GM21717 (cell line): ENCODE data around the gene GRIP1.

Source experiments
- ATAC-seq: cut with Tn5 transposase; IDR thresholded peaks from one replicate; pipeline ENCODE4 v1.9.1; 2021; ENCODE audit warnings: mild to moderate bottlenecking, moderate library complexity; ENCODE audit not compliant: unreplicated experiment

The GRIP1 gene

DNA sequence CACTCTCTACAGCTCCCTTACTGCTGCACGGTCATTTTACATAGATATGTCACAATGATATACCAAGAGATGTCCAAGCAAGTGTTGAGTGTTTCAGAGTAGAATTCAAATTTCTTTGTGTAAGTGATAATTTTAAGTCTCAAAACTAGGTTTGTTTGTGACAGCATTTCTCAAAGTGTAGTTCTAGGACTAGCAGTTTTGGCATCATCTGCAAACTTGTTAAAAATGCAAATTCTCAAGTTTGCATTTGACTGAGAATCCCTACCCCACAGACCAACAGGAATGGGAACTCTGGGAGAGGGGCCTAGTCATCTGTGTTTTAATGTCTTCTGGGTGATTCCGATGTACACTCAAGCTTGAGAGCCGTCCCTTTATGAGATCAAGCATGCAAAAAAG, 279.0 kb downstream of the GRIP1 start:
- ATAC-seq = no peak

DNA sequence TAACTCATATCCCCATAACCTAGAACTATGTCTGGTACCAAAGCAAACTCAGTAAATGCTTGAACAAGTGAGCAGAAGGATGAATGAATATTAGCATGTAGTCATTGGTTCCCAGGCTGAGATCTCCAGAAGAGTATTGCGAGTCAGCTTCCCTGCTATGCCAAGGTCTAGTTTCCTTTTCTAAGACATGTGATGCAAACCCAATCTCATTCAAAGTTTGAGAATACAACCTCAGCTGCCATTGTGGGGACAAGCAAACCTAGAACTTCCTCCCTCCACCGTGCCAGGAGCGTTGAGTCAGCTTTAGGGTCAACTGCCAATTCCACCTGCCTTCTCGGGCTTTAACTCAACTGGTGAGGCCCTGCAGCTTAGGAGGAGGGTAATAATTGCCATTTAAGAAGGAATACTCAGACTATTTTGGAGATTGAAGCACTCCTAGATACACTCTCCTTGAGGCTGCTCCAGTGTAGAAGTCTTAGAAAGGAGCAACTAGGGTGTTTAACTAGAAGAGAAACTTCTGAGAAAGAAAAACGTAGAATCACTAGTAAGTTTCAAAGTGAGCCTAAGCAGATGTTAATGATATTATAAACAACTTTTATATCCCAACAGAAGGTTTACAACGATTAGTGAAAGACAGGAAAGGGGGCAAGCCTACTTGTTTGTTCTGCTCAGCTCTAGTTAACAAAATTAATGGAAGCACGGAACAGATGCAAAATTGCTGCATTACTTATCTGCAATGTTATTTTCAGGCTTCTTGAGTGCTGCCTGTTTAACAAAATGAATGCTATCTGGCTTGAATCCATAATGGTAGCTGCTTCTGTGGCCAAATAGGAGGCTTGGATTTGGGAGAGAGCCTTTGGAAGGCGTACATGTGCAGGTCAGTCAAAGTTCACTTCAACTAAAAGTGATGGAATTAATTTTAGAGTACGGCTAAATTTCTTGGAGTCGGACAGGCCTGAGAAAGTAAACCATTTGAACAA, 279.7 kb downstream of the GRIP1 start:
- no peak for ATAC-seq

DNA sequence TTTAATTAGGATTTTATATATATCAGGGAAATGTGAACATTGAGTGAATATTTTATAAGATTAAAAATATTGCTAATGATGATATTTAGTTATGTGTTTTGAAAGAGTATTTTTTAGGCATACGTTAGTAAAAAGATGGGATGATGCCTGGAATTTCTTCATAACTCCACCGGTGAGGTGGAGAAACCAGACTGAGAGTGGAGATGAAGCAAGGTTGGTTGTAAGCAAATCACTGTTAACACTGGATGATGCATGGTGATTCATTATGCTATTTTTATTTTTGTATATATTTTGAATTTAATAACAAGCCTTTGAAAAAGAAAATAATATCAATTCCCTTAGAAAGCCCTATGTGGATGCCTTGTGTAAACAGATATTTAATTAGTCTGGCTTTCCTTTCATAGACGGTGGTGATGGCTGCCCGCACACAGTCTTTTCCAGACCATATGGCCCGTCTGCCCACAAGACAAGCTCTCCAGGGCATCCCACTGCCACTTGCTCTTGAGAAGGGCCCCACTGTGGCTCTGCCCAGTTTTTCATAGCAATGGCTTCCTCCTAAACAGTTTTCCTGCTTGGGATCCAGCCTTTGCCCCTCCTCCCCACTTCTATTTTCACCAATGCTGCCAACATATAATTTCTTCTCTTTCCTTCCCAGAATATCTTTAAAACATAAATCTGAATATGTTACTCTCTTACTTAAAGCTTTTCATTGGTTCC, 281.1 kb downstream of the GRIP1 start:
- ATAC-seq = no peak

DNA sequence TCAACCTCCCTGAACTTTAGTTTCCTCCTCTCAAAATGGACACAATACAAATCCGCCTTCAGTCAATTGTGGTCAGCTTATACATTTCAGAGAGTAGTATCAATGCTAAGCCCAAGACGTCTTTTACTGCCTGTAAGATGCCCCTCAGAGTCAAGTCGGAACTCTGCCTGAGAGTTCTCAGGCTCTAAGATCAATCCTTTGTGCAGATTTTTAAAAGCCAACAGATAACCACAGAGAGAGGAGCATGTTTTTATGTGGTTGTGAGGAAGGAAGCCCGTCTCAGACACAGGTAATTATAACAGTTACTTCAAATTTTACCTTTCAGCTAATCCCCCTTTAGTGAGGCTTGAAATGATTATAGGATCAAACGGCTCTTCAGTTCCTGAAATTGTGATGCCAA, 285.0 kb downstream of the GRIP1 start:
- ATAC-seq = no peak

DNA sequence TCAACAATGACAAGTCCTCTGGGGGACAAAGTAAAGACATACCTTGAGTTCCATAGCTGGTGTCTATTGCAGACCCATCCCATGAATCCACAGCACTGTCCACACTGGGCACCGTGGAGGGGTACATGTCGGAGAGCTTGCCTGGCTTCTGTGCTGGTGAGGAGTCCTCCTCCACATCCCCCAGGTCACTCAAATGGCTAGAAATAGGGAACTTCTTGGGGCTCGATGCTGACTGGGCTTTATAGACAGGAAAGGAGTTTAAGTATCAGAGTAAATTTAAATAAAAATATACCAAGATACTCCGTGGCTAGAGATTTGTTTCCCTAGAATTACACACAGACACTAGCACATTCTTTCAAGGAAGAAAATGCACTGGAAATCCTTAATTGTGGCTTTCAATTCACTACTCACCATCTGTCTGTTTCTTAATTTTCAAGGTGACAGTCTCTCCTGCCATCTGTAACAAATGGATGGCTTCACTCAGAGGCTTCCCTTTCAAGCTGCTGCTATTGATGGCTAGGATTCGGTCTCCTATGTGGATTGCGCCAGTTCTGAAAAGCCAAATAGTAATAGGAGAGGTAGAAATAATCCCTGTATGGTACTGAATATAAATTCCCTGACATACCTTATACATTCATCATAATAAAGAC, 286.5 kb downstream of the GRIP1 start:
- ATAC-seq = no peak

DNA sequence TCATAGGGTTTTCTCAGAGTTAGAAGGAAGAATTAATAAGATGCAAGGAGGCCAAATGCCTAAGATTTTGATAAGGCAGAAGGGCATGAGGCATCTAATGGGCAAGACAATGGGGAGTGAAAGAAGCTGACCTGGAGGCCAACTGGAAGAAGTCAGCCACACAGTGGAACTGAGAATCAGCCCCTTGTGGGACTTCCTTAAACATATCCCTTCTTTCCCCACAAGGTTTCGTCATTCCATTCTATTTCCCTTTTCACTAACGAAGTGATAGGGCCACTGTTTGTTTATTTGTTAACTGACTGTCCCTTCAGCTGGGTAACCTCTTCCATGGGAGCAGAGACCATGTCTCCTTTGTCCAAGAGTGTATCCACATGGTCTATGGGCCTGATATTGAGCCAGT, 290.4 kb downstream of the GRIP1 start:
- no peak for ATAC-seq

DNA sequence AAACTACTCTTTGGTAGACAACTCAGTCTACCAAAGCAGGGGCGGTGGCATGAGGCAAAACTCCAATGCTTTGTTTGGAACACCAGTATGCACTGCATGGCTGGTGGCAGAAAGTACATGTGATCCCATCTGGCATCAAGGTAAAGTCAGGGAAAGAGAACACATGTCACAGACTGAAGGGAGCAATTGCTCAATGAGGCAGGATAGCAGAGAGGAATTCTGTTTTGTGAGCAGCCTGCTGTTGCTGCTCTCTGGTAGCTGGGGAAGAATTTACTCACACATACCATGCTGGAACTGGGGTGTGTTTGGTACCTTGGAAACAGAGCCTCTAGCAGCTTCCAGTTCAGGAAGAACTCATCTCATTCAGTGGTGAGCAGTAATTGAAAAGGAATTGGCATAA, 291.8 kb downstream of the GRIP1 start:
- no peak for ATAC-seq

DNA sequence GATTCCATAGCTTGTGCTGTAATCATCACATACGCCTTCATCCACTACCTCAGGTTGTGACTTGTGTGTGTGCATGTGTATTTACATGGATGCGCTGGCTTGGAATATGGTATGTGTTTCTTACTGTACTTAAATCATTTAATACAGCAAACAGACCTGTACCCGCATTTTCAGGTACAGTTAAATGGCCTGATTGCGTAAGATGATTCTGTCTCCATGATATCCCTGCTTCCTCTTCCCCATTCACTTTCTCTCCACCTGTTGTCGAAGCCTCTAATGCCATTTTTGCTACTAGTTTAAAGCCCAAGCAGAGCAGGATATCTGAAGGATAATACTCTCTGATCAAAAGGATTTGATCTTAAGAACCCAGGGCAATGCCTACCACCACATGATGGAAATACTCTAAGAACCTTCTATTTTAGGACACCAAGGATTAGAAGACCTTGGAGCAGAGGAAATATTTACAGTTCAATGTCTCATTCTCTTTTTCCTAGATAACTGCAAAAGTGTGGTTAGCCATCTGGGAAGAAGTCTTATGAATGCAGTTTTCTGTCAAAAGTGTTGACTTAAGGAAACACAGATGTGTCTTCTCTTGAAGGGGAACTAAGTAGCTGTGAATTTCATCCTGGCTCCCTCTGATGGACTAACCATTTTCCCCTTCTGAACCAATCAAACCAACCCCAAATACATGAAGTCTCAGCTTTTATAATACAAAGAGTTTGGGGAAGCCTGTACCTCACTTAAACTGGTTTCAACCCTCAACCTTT, 297.9 kb downstream of the GRIP1 start:
- ATAC-seq = no peak

DNA sequence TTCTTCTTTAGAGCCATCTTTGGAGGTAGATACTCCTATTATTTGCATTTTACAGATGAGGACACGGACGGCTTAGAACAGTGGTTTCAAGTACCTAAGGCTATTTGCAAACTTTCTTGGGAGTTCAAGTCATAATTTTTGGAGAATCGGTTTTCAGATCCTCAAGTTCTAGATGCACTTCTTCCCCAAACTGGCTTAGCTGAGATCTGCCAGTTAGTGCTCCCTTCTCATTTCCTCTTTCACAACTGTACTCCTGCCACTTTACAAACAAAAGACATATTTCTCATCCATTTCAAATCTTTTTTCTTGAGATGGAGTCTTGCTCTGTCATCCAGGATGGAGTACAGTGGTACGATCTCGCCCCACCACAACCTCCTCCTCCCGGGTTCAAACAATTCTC, 299.3 kb downstream of the GRIP1 start:
- ATAC-seq = no peak

DNA sequence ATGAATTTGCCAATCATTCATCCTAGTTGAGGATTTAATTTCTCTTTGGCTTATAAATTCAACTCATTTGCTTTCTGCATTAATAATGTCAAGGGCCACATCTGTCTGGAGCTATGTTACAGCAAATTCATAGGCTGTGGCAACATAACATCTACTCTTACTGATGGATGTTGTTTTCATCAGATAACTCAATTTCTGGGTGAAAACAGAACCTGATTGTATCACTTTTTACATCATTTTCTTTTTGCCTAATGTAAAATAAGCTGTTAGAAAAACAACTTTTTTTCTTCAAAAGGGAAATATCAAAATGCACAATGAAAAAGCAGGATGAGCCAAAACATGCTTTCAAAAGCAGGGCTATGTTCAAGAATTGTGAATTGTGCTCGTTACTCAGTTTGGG, 303.3 kb downstream of the GRIP1 start:
- no peak for ATAC-seq

DNA sequence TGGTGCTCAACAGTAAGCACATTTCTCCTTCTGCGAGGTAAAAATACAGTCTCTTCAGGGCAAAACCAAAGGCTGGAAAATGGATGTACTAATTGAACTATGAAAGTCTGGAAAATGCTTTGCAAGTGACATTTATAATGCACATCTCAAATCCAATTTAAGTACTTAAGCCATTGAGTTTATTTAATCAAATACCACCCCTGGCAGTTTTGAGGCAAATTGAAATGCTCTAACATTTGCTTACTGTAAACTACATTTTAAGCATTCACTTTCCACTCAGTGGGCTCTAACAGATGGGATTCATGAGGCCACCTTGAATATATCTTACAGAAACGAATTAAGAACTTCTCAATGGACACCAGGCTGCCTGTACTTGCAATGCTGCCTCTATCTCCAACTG, 306.9 kb downstream of the GRIP1 start:
- ATAC-seq = no peak

DNA sequence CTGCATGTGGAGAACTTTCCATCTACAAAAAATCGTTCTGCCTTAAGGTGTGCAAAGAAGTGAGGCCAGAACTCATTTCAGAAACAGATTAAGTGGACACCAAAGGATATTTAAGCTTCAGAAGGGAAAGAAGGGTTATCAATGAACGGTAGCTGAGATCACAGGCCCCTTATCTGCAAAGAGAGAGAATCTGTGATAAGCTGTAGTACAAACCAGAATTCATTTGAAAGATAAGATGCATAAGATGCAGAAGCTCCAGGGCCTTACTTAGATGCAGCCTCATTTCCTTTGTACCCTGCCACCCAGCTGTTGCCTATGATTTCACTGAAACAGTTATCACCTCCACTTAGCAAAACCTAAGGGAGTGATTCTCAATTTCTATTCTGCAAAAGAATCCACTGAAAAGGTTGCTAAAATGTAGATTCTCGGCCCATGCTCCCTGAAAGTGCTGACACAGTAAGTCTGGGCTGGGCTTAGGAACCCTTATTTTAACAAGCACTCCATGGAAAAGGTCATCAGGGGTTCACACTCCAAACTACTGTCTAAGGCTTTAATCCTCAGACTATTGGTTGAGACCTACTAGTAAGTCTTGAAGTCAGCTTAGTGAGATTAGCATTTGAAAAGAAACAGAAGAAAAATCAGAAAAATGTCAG, 311.7 kb downstream of the GRIP1 start:
- ATAC-seq = no peak

DNA sequence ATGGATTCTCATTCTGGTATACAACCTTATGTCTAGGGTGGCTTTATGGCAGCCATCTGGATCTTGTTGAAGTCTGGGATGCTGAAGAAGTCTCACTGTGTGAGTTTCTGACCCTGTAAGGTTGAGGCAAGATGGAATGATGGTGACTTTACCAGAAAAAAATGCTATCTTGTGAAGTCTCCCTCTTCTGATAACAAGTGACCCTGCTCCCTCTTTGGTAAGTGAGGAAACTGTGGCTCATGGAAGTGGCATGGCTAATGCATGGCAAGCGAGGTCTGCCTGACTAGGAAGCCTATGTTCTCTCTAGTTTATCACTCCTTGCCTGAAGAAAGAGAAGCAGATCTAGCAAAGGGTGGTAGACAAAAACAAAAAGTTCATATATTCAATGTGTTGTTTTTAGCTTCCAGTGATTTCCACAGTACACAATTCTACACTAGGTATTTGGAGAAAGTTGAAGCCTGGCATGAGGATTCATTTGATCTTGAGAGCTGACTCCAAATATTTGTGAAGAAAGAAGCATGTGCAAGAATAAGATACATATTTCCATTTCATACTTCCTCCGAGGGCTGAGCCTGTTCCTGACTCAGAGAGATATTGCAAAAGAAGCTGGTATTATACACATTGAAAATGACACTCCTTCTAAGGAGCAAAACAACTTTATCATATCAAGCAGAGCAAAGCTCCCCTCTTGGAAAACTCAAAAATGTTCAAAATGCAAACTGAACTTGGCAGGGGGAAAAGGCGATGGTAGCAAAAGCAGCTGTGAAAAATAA, 313.0 kb downstream of the GRIP1 start:
- ATAC-seq = no peak

DNA sequence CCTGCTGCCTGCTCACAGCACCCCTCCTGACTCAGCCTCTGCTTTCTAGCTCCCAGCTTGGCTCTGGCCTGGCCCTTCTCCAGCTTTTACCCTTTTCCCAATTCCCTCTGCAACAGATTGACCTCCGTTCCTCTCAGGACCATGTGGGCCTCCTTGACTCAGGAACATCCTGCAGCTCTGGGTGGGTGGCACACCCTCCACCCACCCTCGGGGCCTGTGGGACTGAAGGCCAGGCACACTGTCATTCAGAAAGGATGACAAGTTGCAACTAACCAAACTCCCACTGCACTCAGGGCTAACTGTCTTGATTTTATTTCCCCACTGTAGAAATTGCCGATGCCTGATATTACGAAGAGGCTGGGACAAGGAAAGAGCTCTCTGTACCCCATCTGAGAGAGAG, 317.2 kb downstream of the GRIP1 start:
- no peak for ATAC-seq

DNA sequence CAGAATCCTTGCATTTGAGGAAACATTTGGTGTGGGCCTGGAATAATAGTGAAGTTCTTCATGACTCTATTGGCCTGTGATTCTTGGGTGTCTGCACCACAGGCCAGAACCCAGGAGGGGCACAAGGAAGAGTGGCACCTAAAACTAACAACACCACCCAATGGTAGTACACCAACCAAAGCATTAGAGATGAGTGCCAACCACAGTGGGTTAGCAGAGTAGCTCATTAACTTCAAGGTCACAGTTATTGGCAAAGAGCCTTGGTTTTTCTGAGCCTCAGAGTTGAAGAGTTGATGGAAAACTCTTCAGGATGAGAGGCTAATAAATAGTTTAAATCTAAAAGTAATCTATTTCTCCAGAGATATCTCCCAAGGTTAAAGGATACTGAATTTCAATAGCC, 319.6 kb downstream of the GRIP1 start:
- no peak for ATAC-seq

DNA sequence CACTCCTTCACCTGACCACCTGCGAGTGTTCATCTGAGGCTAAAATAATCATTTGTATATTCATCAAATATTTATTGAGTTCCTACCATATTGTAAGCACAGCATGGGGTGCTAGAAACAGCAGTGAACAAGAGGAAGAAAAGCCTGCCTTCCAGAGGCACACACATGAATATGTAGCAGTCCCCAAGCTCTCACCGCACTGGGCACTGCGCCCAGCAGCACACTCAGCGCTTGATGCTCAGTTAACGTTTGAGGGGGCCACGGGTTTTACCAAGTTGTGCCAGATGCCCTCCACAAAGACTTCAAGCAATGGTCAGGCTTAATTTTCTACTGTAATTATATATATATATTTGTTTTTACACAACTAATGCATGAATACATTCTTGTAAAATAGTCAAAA, 324.6 kb downstream of the GRIP1 start:
- no peak for ATAC-seq

DNA sequence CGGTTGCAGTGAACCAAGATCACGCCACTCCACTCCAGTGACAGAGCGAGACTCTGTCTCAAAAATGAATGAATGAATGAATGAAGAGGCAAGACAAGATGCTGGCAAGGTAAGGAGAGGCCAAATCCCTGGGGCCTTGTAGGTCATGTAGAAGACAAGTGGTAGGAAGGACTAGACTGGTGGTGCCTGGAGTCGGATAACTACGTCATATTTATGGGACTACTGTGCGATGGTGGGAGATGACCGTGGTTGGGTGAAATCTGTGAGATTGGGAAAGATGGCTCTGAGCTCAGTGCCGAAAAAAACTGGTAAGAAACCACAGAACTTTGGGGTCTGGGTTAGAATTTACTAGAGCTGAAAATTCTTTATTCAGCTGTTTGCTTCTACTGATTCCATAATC, 326.0 kb downstream of the GRIP1 start:
- no peak for ATAC-seq

DNA sequence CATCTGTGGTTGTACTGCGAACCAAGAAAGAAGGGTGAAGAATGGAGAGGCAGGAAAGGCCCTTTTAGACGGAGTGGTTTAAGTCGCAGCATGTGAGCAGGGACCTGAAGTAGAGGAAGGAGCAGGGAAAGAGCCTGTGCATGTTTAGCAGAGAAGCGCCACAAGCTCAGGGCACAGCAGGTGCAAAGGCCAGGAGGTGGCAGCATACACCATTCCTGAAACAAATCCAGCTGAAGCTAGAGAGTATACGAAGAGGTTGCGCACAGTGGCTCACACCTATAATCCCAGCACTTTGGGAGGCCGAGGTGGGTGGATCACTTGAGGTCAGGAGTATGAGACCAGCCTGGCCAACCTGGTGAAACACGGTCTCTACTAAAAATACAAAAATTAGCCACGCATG, 326.7 kb downstream of the GRIP1 start:
- no peak for ATAC-seq

DNA sequence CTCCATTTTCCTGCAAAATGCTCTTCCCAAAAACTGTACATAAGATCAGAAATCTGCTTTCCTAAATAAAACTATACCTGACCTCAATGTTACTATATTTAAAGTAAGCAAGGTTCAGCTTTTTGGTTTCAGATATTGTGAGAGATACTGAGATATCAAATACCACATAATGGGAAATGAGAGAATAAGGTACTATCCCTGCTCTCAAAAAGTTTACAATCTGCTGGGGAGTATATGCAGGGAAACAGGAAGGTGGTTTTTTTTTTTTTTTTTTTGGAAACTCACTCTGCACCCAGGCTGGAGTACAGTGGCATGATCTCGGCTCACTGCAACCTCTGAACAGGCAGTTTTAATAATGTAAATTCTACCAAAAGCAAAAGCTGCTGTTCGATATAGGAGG, 327.6 kb downstream of the GRIP1 start:
- no peak for ATAC-seq

DNA sequence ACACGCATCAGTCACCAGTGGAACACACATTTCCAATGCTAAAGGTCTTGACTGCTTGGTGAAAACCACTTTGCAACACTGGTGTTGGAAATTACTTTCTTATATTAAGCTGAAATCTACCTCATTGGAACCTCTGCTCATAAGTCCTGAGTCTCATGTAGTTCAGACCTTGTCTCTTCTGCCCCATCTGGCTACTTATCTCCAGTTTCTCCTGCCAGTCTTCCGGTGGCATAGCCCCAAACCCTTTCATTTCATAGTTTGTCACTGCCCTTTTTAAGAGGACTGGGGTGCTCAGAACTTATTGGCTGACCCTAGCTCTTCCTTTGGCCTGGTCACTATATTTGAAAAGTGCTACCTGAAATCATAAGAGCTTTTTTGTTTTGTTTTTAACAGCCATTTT, 332.9 kb downstream of the GRIP1 start:
- no peak for ATAC-seq
